ENCODE results near the gene RXYLT1.

GRCh38 chr12:63777340-63777739 lies 2.4 kb upstream of the RXYLT1 start:
- TF ChIP-seq EZH2 (IDR thresholded peaks at IDR 0.05; ENCODE audit: borderline replicate concordance, low read depth, low read length, poor library complexity, severe bottlenecking): no peak
- TF ChIP-seq, protein P1, sequence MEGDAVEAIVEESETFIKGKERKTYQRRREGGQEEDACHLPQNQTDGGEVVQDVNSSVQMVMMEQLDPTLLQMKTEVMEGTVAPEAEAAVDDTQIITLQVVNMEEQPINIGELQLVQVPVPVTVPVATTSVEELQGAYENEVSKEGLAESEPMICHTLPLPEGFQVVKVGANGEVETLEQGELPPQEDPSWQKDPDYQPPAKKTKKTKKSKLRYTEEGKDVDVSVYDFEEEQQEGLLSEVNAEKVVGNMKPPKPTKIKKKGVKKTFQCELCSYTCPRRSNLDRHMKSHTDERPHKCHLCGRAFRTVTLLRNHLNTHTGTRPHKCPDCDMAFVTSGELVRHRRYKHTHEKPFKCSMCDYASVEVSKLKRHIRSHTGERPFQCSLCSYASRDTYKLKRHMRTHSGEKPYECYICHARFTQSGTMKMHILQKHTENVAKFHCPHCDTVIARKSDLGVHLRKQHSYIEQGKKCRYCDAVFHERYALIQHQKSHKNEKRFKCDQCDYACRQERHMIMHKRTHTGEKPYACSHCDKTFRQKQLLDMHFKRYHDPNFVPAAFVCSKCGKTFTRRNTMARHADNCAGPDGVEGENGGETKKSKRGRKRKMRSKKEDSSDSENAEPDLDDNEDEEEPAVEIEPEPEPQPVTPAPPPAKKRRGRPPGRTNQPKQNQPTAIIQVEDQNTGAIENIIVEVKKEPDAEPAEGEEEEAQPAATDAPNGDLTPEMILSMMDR (conservative IDR thresholded peaks at IDR 0.05; ENCODE audit: low read depth, low read length): no peak
